ENCODE measurements around the gene ANTXR1.

ANTXR1 gene

DNA sequence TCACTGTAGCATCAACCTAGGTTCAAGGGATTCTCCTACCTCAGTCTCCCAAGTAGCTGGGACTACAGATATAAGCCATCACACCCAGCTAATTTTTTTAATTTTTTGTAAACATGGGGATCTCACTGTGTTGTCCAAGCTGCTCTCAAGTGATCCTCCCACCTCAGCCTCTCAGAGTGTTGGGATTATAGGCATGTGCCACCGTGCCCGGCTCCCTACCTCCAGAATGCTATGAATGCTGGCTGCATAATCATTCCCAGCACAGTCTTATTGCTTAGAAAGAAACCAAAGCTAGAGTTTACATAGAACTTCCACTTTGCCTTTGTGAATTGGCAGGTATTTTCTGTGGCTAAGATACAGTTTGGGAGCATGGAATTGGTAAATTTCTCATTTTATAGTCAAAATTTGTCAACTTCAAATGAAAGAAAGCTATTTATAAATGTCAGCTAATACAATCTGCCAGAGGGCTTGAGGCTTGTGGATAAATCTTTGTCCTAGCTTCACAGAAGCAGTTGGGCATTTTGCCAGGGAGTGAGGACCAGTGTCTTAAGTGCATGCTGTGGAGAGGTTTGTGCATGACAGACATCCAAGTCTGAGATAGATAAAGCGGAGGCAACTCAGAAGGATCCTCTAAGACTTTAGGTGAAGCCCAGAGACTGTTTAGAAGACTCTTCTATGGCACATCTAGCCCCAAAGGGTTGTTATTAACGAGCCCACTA is 175.4 kb downstream of the ANTXR1 start:
- DNase-seq, result no peak

DNA sequence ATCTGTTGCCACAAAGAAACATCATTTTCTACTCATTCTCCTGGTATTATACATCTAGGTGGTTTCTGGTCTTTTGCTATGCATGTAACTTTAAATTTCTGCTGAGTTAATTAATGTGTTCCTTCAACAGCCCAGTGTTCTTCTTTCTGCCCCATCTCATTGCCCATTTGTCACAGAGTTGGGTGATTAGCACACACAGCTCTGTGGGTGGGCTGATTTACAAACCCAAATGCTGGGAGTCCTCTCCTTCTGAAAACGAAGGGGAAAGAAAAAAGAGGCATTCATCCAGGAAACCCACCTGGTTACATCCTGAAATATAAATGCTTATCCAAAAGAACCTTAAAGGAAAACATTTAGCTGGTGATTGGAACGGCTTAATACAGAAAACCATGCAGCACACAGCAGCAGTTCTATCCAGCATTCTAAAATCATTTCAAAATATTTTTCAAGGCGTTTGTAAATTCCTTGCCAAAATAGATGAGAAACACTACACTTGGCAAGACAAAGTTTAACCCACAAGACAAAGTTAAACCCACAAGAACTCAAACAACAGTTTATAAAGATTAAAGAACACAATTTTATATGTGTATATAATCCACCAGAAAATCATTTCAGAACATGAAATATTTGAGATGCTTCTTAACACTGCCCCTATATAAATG is 177.9 kb downstream of the ANTXR1 start:
- no peak for DNase-seq

DNA sequence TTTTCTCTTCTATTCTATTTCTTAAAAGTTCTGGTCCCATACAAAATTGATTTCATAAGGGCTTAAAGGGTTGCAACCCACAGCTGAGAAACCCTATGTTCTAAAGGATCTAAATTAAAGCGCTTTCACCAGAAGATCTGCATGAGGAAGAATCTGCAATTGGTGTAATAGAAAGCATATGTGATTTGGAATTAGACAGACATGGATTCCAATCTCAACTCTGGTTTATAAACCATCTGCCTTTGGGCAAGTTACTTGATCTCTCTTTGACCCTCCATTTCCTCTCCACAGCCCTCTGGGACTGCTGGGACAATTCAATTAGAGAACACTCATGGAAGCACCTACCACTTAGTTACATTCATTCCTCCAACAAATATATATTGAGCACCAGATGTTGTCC is 178.7 kb downstream of the ANTXR1 start:
- no peak for DNase-seq

DNA sequence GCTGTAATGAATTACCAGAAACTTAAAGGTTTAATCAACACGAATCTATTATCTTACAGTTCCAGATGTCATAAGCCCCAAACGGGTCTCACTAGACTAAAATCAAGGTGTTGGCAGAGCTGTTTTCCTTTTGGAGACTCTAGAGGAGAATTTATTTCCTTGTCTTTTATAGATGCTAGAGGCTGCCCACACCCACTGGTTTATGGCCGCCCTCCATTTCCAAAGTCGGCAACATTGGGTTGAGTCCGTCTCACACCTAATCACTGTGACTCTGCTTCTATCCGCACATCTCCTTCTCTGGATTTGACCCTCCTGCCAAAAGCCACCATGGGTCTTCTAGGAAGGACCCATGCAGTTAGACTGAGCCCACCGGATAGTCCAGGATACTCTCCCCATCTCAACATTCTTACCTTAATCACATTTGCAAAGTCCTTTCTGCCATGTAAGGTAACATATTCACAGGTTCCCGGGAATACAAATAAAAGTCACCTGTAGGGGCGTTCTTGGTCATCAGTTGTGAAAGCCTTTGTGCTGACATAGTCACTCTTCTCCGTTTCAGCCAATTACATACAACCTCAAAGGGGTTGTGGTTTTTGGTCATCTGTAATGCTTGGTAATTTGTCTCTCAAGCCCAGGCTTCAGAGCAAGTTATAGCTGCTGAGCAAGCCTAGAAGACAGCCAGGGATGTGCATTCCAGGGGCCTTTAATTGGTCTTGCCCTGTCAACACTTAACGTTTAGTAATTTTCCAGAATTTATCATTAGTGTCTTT is 179.4 kb downstream of the ANTXR1 start:
- DNase-seq, result no peak

DNA sequence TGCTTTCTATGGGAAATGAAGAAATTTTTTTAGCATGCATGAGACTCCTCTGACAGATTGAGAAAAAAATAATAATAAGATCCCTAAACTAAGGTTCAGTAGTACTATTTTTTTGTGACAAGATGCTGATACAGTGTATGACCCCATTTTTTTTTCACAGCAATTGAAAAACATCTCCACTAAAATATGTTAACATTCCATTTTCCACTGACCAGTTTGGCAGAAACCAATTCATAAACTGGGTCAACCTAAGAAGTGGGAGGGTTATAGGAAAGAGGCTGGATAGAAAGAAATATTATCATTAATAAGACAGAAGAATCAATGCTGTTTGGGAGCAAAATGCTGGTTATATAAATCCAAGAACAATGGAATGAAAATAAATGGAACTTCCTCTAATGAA is 182.7 kb downstream of the ANTXR1 start:
- no peak for DNase-seq

DNA sequence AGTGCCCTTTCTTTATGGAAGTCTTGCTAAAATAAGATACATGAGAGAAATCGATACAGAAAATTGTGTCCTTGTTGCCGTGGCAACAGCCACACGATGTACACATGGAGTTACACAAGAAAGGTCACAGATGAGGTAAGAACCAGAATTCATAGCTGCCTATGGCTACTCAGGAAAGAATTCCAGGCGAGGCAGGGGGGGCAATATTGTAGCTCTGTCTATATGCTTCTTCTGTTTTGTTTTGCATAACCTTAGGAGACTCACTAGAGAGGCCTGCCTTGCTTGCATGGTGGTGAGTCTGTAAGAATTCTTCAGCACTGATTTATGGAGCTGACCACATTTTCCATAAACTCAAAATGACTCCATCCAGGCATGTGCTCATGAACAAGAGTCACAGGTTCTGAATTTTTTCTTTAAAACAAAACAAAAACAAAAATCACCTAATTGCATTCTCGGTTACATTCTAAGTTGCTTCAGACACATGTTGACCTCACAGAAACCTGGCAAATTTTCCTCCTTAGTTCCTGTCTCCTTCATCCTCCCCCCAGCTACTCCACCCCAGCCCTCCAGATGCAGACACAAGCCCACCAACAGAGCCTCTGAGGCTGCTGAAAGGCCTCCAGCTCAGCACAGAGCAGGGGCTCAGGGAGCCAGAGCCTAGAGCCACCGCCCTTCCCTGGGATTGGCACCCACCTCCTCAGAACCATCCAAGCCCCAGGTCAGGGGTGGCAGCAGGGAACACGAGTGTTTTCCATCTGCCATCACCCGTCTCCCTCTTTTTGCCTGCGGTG is 183.5 kb downstream of the ANTXR1 start:
- DNase-seq, result no peak

DNA sequence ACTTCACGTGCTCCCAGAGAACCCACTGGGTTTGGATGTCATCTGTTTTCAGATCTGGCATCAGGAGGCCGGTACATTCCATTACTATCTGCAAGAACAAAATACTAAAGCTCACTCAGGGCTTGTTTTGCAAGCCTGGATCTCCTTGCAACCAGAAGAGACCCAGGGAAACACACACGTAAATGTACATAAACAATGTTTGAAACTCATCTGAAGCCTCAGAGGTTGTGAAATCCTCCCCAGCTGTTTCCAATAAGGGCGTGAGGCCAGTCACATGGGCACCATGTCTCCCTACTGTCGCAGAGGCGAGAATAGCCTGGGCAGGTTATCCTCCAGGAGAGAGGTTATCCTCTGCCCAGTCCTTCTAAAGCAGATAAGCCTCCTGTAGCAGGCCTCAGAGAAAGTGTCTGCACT is 187.1 kb downstream of the ANTXR1 start:
- DNase-seq, result no peak

DNA sequence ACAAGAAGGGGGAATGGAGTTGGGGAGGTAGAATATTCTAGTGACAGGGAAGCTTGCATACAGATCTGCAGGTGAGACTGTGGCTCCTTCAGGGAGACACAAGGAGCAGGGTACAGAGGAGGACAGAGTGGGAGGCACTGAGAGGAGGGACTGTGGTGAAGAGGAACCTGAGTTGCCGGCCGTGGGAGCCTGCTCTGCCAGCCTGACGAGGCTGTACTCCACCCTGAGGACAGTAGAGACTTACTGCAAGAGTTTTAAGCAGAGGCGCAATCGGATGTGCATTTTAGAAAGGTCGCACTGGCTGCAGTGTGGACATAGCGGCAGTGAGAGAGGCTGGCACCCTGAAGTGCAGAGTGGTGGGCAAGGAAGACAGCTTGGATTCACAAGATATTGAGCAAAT is 188.3 kb downstream of the ANTXR1 start:
- DNase-seq, result no peak

DNA sequence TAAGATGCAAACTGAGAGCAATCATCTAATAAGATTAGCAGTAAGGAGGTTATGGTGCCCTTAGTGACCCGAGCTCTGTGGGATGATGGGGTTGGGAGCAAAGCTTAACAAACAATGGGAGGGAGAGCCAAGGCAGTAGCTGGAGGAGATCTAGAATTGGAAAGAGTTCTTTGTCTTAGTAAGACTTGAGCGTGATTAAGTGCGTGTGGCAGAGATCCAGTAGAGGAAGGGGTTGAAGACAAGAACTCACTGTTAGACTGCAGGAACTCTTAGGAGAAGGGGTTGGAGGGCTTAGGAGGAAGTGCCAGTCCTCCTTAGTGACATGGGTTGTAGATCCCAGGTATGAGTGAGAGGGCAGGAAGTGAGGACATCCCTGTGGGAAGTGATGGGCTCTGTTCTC is 189.3 kb downstream of the ANTXR1 start:
- DNase-seq, result no peak

DNA sequence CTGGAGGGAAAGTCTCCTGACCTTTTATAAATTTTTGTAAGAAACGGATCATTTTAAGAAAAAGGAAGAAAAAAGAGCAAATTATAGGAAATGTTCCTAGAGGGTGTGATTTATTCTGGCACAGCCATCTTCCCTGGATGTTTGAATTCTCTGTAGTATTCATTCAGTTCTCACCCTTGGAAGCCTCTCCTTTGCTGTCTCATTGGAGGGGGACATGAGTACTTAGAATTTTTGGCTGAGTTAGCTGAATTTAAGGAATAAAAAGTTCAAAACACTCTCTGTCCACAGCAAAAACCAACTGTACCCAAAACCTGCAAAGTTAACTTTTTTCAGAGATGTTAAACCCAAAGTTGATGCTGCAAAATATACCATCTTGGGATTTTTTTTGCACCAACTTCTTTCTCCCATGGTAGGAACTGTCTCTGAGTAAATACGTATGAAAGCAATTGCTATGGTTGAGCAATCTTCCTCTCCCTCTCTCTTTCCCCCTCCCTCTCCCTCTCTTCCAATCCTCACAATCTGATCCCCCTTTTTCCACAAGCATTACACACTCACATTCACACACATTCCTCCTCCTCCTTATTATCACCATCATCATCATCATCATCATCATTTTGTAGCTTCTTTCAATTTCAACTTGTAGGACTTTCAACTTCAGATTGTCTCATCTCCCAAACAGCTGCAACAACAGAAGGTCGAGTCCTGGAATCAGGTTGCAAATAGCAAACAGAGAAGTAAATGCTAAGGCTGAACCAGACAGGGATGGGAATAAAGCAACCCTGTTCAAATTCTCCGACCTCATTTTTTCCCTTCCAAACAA is 190.4 kb downstream of the ANTXR1 start:
- DNase-seq, result no peak

DNA sequence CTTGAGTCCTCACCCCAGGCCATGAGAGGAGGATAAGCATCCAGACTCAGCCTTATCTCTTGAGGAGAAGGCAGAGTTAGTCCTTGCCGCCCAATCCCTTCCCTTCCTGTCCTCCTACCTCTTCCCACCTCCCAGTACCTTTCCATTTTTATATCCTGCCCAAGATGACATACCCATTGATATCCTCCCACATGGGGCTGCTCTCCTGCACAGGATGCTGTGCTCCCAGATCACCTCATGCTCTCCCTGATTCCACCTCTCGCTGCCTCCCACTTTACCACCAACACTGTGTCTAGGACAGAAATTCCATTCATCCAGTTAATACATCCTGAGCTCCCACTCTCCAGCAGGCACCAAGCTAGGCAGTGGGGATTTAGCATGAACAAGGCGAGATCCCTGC is 191.7 kb downstream of the ANTXR1 start:
- no peak for DNase-seq

DNA sequence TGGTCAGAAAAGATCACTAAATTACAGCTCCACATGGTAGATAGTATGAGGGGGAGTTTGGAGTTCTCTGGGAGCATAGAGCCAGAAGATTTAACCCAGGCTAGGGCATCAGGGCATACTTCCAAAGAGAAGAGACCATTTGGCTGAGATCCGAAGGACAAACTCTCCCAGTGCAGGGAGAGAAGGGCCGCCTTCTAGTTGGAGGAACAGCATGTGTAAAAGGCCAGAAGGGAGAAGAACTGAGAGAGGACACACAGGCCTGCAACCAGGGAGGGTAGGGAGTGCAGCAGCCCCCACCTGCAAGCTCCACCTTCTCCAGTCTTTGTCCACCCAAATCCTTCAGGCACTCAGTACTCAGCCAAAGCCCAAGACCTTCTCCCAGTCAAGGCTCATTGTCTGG is 192.1 kb downstream of the ANTXR1 start:
- DNase-seq, result no peak

DNA sequence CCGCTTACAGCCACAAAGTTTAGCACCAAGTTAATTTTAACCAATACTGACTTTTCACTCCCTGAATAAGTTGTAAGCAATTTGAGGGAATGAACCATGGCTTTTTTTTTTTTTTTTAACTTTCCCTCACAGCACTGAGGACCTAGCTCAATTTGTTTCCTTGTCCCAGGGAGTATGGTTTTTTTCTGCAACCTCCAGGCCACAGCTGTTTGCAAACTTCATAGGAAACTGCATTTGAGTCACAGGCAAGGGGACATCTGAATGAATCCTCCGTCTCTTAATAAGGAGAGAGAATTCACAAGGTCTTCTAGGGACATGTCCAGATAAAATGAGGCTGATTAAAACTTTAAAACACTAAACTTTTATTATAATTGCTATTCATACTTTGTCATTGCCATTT is 192.5 kb downstream of the ANTXR1 start:
- no peak for DNase-seq

DNA sequence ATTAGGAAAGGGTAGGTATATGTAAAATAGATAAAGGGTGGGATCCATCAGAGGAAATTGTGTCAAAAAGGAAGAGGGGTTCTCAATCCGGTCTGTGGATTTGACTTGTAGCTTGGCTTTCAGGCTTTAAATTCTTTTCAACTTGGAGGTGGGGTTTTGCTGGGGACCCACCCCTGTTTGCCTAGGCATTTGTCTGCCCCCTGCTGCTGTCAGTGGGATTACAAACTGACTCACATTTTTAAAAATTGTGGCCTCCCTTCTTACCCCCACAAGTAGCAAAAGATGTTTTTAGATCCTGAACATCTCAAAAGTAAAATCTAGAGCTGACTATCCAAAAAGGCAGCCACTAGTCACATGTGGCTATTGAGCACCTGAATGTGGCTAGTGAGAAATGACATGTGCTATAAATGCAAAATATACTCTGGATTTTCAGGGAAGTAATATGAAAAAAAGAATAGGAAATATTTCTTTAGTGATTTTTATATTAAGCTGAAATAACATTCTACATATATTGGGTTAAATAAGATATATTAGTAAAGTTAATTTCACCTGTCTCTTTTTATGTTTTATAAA is 195.1 kb downstream of the ANTXR1 start:
- no peak for DNase-seq

DNA sequence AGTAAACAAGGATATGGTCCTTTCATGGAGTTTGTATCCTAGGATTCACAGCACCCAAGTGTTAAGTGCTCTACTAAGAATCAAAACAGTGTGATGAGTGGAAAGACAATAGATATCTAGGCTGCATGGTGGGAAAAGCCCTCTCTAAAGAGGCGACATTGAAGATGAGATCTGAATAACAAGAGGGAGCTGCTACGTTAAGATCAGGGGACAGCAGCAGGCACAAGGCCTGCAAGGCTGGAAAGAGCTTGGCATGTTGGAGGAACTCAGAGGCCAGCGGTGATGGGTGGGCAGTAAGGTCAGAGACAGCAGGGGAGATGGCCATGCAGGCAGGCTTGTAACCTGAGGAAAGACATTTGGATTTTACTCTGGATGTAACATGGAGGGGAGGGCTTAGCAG is 196.5 kb downstream of the ANTXR1 start:
- DNase-seq, result no peak

DNA sequence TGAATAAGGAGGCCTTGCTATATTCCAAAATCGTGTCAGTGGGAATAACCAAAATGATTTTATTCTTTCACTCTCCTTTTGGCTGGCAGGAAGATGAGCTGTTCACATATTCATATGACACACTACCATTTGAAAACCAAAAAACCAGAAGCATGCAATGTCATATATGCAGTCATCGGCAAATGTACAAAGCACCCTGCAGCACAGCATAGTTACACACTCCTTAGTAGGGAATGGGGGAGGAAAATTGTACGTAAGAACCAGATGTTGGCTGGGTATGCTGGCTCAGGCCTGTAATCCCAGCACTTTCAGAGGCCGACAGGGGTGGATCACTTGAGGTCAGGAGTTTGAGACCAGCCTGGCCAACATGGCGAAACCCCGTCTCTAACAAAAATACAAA is 197.4 kb downstream of the ANTXR1 start:
- no peak for DNase-seq

DNA sequence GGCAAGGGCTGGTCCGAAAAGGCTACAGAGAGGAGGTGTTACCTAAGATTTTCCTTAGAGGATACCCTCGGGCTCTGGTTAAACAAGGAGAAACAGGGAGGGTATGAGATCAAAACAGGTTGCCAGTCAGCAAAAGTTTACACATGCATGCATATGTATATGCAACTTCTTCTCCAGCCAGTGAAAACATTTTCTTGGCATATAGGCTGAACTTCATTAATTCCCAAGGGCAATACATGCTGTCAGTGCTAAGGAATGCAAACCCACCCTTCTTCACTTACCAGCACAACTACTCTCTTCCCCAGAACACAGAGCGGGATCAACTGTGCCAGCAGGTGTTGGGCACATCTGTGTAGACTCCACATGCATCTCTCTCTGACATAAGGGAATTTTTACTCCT is 198.1 kb downstream of the ANTXR1 start:
- no peak for DNase-seq

DNA sequence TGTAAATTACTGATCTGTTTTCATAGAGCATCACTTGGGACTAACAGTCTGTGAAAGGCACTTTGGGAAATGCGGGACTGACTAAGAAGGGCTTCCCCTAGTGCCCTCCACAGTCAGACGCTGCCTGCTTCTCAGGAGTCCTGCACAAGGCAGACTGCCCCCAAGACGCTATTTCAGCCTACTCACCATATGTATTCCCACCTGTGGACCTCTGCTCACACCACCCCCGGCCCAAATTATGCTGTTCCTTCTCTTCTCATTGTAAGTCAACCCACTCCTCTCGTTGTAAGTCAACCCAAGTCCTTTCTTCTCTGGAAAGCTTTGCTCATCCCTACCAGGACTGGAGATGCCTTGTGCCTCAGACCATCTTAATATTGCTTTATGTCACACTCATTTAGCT is 198.7 kb downstream of the ANTXR1 start:
- DNase-seq, result no peak

DNA sequence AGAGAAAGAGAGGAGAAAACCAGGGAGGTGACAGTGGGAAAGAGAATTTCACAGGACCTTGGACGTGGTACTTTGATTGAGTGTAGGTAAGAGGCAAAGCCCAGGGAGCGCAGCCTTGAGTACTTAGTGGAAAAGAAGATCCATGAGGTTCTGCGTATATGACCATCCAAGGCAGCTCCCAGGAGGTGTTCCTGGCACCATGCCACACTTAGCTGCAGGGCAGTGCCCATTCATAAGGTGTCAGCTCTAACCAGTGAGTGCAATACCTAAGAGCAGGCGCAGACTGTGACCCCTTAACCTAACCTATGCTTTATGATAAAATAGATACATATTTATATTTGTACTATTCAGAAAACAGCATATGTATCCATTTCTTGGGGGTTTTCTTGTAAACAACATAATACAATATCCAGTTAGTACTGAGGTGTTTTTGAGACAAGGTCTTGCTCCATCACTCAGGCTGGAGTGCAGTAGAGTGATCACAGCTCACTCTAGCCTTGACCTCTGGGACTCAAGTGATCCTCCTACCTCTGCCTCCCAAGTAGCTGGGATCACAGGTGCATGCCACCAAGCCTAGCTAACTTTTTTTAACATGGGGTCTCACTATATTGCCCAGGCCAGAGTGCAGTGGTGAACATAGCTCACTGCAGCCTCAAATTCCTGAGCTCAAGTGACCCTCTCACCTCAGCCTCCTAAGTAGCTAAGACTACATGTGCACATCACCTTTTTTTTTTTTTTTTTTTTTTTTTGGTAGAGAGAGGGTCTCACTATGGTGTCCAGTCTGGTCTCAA is 199.5 kb downstream of the ANTXR1 start:
- DNase-seq, result no peak

DNA sequence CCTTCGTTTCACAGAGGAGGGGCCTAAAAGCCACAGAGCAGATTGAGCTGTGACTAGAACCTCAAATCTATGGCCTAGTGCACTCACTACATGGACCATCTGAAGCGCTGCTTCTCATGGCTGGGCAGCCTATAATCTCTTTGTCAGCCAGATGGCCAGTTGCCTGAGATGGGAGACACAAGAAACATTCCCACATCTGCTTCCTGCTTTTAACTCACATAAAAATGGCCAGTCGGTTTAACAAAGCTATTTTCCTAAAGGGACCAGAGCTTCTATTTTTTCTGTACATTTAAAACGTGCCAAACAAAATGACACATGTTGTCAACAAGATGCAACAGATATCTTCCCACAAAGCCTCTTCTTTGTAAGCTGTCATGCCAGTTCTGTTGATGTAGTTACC is 200.2 kb downstream of the ANTXR1 start:
- DNase-seq, result no peak

DNA sequence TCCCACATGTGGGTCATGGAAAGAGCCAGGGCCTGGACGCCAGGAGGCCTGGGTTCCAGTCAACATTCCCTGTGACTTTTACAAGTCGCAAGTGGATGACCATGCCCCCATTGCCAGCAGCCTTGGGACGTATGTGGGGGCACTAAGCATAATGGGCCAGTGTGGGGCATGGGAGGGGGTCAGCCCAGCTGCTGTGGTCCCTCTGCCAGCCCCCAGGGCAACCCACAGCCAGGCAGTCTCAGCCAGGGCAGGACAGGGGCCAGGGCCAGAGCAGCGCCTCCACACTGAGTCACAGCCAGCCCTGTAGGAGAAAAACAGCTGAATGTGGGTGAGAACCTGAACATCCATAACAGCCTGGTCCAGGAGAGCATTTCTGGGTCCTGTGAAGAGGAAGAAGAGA is 200.8 kb downstream of the ANTXR1 start:
- no peak for DNase-seq

Data from AML-193 (cell line).